Duodenal mucosa (tissue), 2 donors: ENCODE measurements around the gene ZFC3H1.

ENCODE experiments used
- H3K27ac ChIP-seq: one replicate; pipeline ENCODE4 v1.7.0; 2013; ENCODE audit warnings: low read depth, low read length
- H3K27me3 ChIP-seq, 2 donors: one replicate each; pipeline ENCODE4 v1.7.0; 2013; ENCODE audit warnings: low read length in 2 of 2, control low read depth in 1 of 2; ENCODE audit not compliant: insufficient read depth in 2 of 2, control insufficient read depth in 1 of 2
- H3K36me3 ChIP-seq, 2 donors: one replicate each; pipeline ENCODE4 v1.7.0; 2013; ENCODE audit warnings: low read length in 2 of 2, control low read depth in 1 of 2; ENCODE audit not compliant: insufficient read depth in 2 of 2, control insufficient read depth in 1 of 2
- H3K4me1 ChIP-seq, 2 donors: one replicate each; pipeline ENCODE4 v1.7.0; 2013; ENCODE audit warnings: low read length in 2 of 2, control low read depth in 1 of 2; ENCODE audit not compliant: insufficient read depth in 2 of 2, control insufficient read depth in 1 of 2
- H3K4me3 ChIP-seq, 2 donors: one replicate each; pipeline ENCODE4 v1.7.0; 2013; ENCODE audit warnings: low read length in 2 of 2, low read depth in 1 of 2
- H3K9ac ChIP-seq, 2 donors: one replicate each; pipeline ENCODE4 v1.7.0; 2013; ENCODE audit warnings: low read length in 2 of 2, low read depth in 1 of 2
- H3K9me3 ChIP-seq, 2 donors: one replicate each; pipeline ENCODE4 v1.7.0; 2013; ENCODE audit warnings: low read length in 2 of 2, control low read depth in 1 of 2; ENCODE audit not compliant: control insufficient read depth in 1 of 2

ZFC3H1 gene

GRCh38 chr12:71605039-71605438, 58.6 kb downstream of the ZFC3H1 start:
- Histone ChIP-seq H3K9ac (no peak overlapping the region), H3K36me3 (peaks cover 20 to 21% of the 10 kb centered on the region in 2 donors), H3K27ac (no peak overlapping the region), H3K4me3 (no peak overlapping the region), H3K9me3 (no peaks in the 10 kb centered on the region), H3K27me3 (no peaks in the 10 kb centered on the region), H3K4me1 (peaks cover 0 to 3% of the 10 kb centered on the region in 2 donors)

- Histone ChIP-seq H3K9ac (no peak overlapping the region), H3K36me3 (peaks cover 4 to 8% of the 10 kb centered on the region in 2 donors), H3K4me1 (peaks cover 0 to 3% of the 10 kb centered on the region in 2 donors), H3K27ac (no peak overlapping the region), H3K4me3 (no peak overlapping the region), H3K9me3 (no peaks in the 10 kb centered on the region), H3K27me3 (no peaks in the 10 kb centered on the region)
Measured at GRCh38 chr12:71602761-71603577, 60.7 kb downstream of the ZFC3H1 start.

- H3K27ac ChIP-seq = no peak overlapping the region
- no peaks in the 10 kb centered on the region for H3K27me3 ChIP-seq
- H3K4me1 ChIP-seq = no peaks in the 10 kb centered on the region
- H3K36me3 ChIP-seq = peaks cover under 1 to 4% of the 10 kb centered on the region in 2 donors
- no peaks in the 10 kb centered on the region for H3K9me3 ChIP-seq
- no peak overlapping the region for H3K4me3 ChIP-seq
- H3K9ac ChIP-seq = no peak overlapping the region
Measured at GRCh38 chr12:71601546-71601945, 62.1 kb downstream of the ZFC3H1 start.

GRCh38 chr12:71599210-71599609, 64.4 kb downstream of the ZFC3H1 start:
- Histone ChIP-seq H3K9ac (no peak overlapping the region), H3K27ac (no peak overlapping the region), H3K4me3 (no peak overlapping the region), H3K4me1 (no peaks in the 10 kb centered on the region), H3K27me3 (no peaks in the 10 kb centered on the region), H3K36me3 (no peaks in the 10 kb centered on the region), H3K9me3 (no peaks in the 10 kb centered on the region)

GRCh38 chr12:71594214-71594948, 69.3 kb downstream of the ZFC3H1 start:
- H3K4me3 ChIP-seq = peak overlapping the region in 1 of 2 donors; percentile 4

GRCh38 chr12:71592841-71593240, 70.8 kb downstream of the ZFC3H1 start:
- Histone ChIP-seq H3K4me1 (no peaks in the 10 kb centered on the region), H3K36me3 (no peaks in the 10 kb centered on the region), H3K9me3 (no peaks in the 10 kb centered on the region), H3K27me3 (no peaks in the 10 kb centered on the region), H3K27ac (no peak overlapping the region), H3K9ac (no peak overlapping the region), H3K4me3 (no peak overlapping the region)

More at GRCh38 chr12:71594214-71594948, 69.3 kb downstream of the ZFC3H1 start:
- Histone ChIP-seq H3K36me3 (no peaks in the 10 kb centered on the region), H3K27ac (no peak overlapping the region), H3K4me1 (no peaks in the 10 kb centered on the region), H3K27me3 (no peaks in the 10 kb centered on the region), H3K9ac (no peak overlapping the region), H3K9me3 (no peaks in the 10 kb centered on the region)

- Histone ChIP-seq H3K27ac (no peak overlapping the region), H3K36me3 (no peaks in the 10 kb centered on the region), H3K9me3 (no peaks in the 10 kb centered on the region), H3K4me3 (no peak overlapping the region), H3K27me3 (no peaks in the 10 kb centered on the region), H3K4me1 (no peaks in the 10 kb centered on the region), H3K9ac (no peak overlapping the region)
Measured at GRCh38 chr12:71591601-71592000, 72.0 kb downstream of the ZFC3H1 start.

GRCh38 chr12:71589478-71589881, 74.2 kb downstream of the ZFC3H1 start:
- Histone ChIP-seq H3K9me3 (no peaks in the 10 kb centered on the region), H3K27me3 (no peaks in the 10 kb centered on the region), H3K9ac (no peak overlapping the region), H3K4me3 (no peak overlapping the region), H3K36me3 (no peaks in the 10 kb centered on the region), H3K4me1 (no peaks in the 10 kb centered on the region), H3K27ac (no peak overlapping the region)

- Histone ChIP-seq H3K36me3 (no peaks in the 10 kb centered on the region), H3K4me3 (no peak overlapping the region), H3K9me3 (no peaks in the 10 kb centered on the region), H3K27ac (no peak overlapping the region), H3K4me1 (no peaks in the 10 kb centered on the region), H3K9ac (no peak overlapping the region), H3K27me3 (no peaks in the 10 kb centered on the region)
Measured at GRCh38 chr12:71587012-71587411, 76.6 kb downstream of the ZFC3H1 start.

- H3K36me3 ChIP-seq = no peaks in the 10 kb centered on the region
- no peak overlapping the region for H3K27ac ChIP-seq
- no peak overlapping the region for H3K9ac ChIP-seq
- no peaks in the 10 kb centered on the region for H3K9me3 ChIP-seq
- H3K27me3 ChIP-seq = no peaks in the 10 kb centered on the region
- H3K4me1 ChIP-seq = no peaks in the 10 kb centered on the region
- no peak overlapping the region for H3K4me3 ChIP-seq
Measured at GRCh38 chr12:71585218-71585617, 78.4 kb downstream of the ZFC3H1 start.
